ENCODE results near the gene RUFY1. TPM values are rescaled to one million over a fixed set of nuclear protein-coding genes. Genes with fewer than 3 reads are reported as not detected.
A peak's percentile ranks its signal among the peaks of the same experiment; 100 is the strongest.

The RUFY1 gene
- total and polyA plus RNA-seq, 2 of the 13 experiments (the other 11 are each of a cell fraction or from before 2014, with no cell fraction given) = 19.9 to 31.9 TPM

DNA sequence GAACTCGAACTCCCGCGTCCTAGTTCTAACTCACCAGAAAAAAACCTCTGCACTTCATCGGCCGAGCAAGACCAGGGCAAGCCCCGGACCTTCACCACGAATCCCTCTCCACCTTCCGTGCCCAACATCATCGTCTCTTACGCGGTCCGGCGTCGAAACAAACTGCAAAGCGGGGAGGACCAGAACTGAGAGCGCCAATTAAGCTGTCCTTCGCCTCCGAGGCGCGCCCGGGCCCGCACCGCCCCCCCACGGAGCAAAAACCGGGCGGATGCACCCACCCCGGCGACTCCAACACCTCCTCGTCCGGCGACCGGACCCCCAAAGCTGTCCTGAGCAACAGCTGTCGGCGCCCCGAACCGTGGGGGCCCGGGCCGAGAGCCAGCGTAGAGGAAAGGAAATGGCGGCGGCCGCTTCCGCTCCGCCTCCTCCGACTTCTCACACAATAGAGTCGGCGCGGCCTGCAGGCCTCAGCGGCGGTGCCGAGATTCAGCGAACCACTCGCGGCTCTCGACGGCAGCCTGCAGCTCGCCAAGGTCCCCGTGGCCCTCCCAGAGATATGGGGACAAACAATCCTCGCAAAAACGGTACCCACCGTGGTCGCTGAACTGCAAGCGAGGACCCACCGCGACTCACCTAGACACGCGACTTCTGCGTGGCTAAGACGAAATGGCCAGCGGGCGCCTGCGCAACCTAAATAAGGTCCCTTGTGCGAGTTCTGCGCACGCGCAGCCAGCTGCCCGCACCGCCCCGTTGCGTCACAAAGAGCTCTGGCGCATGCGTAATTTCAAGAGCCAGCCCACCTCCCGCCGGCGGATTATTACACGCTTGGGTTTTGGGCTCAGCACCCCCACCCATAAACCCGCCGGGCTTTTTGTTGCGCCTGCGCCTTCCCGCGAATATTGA is 72.9 kb downstream of the RUFY1 start, which contains the start of gene HNRNPH1 (continued):
- TF ChIP-seq, protein P1, sequence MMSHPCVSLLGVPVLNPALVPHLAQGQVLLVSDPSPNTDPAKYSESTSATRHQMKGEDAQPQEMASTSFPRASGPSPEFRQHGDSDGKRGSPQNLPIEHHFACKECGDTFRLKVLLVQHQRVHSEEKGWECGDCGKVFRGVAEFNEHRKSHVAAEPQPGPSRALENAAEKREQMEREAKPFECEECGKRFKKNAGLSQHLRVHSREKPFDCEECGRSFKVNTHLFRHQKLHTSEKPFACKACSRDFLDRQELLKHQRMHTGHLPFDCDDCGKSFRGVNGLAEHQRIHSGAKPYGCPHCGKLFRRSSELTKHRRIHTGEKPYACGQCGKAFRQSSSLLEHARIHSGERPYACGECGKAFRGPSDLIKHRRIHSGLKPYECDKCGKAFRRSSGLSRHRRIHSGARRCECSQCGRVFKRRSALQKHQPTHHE (CRISPR knock-in tag; IDR thresholded peaks at IDR 0.05; ENCODE audit: borderline replicate concordance) = peak; percentile 80; the same call in 1 of the 2 replicates
- TF ChIP-seq, protein P2, sequence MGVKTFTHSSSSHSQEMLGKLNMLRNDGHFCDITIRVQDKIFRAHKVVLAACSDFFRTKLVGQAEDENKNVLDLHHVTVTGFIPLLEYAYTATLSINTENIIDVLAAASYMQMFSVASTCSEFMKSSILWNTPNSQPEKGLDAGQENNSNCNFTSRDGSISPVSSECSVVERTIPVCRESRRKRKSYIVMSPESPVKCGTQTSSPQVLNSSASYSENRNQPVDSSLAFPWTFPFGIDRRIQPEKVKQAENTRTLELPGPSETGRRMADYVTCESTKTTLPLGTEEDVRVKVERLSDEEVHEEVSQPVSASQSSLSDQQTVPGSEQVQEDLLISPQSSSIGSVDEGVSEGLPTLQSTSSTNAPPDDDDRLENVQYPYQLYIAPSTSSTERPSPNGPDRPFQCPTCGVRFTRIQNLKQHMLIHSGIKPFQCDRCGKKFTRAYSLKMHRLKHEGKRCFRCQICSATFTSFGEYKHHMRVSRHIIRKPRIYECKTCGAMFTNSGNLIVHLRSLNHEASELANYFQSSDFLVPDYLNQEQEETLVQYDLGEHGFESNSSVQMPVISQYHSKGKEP (CRISPR knock-in tag; IDR thresholded peaks at IDR 0.05) = peak; percentile 81; the same call in 1 of the 2 replicates
- TF ChIP-seq HNF4A (CRISPR knock-in tag; IDR thresholded peaks at IDR 0.05) = no peak
- TF ChIP-seq ZNF335 (CRISPR knock-in tag; IDR thresholded peaks at IDR 0.05) = peak; percentile 36; the same call in 1 of the 2 replicates
- 0 out of 2 replicates have a peak, but pooled peaks have one; percentile 68 for TF ChIP-seq ZNF224 (CRISPR knock-in tag; IDR thresholded peaks at IDR 0.05)
- TF ChIP-seq ZNF264 (CRISPR knock-in tag; IDR thresholded peaks at IDR 0.05) = no peak
- TF ChIP-seq CREB1 (IDR thresholded peaks at IDR 0.05) = peak; percentile 83
- TF ChIP-seq CREB1 (CRISPR knock-in tag; IDR thresholded peaks at IDR 0.05) = peak; percentile 72; the same call in 1 of the 2 replicates
- TF ChIP-seq ZBTB20 (CRISPR knock-in tag; IDR thresholded peaks at IDR 0.05; ENCODE audit: borderline replicate concordance, low read depth) = 0 out of 2 replicates have a peak, but pooled peaks have one; percentile 38
- TF ChIP-seq KDM3A (CRISPR knock-in tag; IDR thresholded peaks at IDR 0.05; ENCODE audit: low read depth) = peak; percentile 90
- TF ChIP-seq NR0B2 (CRISPR knock-in tag; IDR thresholded peaks at IDR 0.05) = peak; percentile 43; the same call in 1 of the 2 replicates
- TF ChIP-seq REL (CRISPR knock-in tag; conservative IDR thresholded peaks at IDR 0.05) = peak; percentile 83
- no peak; the same call in 1 of the 2 replicates for TF ChIP-seq SOX13 (IDR thresholded peaks at IDR 0.05)
- TF ChIP-seq SOX13 (CRISPR knock-in tag; conservative IDR thresholded peaks at IDR 0.05 in 1 of 2, IDR thresholded peaks at IDR 0.05 in 1 of 2) = peak in 1 of 2 experiments; percentile 30; a peak in 1 of 4 replicates
- peak; percentile 91; the same call in 1 of the 2 replicates for TF ChIP-seq ZNF160 (CRISPR knock-in tag; IDR thresholded peaks at IDR 0.05)
- TF ChIP-seq SMAD1 (CRISPR knock-in tag; IDR thresholded peaks at IDR 0.05; ENCODE audit: borderline replicate concordance, low read depth) = peak; percentile 94; the same call in 1 of the 2 replicates
- TF ChIP-seq, protein P3, sequence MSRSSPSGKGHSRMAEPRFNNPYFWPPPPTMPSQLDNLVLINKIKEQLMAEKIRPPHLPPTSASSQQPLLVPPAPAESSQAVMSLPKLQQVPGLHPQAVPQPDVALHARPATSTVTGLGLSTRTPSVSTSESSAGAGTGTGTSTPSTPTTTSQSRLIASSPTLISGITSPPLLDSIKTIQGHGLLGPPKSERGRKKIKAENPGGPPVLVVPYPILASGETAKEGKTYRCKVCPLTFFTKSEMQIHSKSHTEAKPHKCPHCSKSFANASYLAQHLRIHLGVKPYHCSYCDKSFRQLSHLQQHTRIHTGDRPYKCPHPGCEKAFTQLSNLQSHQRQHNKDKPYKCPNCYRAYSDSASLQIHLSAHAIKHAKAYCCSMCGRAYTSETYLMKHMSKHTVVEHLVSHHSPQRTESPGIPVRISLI (CRISPR knock-in tag; IDR thresholded peaks at IDR 0.05; ENCODE audit: borderline replicate concordance) = no peak
- TF ChIP-seq CREM (IDR thresholded peaks at IDR 0.05) = peak; percentile 84
- no peak for TF ChIP-seq CREM (CRISPR knock-in tag; IDR thresholded peaks at IDR 0.05)
- TF ChIP-seq, protein P4, sequence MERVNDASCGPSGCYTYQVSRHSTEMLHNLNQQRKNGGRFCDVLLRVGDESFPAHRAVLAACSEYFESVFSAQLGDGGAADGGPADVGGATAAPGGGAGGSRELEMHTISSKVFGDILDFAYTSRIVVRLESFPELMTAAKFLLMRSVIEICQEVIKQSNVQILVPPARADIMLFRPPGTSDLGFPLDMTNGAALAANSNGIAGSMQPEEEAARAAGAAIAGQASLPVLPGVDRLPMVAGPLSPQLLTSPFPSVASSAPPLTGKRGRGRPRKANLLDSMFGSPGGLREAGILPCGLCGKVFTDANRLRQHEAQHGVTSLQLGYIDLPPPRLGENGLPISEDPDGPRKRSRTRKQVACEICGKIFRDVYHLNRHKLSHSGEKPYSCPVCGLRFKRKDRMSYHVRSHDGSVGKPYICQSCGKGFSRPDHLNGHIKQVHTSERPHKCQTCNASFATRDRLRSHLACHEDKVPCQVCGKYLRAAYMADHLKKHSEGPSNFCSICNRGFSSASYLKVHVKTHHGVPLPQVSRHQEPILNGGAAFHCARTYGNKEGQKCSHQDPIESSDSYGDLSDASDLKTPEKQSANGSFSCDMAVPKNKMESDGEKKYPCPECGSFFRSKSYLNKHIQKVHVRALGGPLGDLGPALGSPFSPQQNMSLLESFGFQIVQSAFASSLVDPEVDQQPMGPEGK (CRISPR knock-in tag; IDR thresholded peaks at IDR 0.05) = peak; percentile 58
- TF ChIP-seq SRF (IDR thresholded peaks at IDR 0.05; ENCODE audit: low read depth, low read length) = no peak
- TF ChIP-seq GATA4 (IDR thresholded peaks at IDR 0.05; ENCODE audit: borderline replicate concordance, low read depth) = peak; percentile 69; the same call in 1 of the 2 replicates
- TF ChIP-seq ZNF207 (IDR thresholded peaks at IDR 0.05; ENCODE audit: borderline replicate concordance) = no peak
